ENCODE measurements around the gene SPTBN5. TPM values are rescaled to one million over a fixed set of nuclear protein-coding genes. Genes with fewer than 3 reads are reported as not detected.

SPTBN5 gene
- total RNA-seq, 1 experiment from 2014 or later = 2.1 TPM

DNA sequence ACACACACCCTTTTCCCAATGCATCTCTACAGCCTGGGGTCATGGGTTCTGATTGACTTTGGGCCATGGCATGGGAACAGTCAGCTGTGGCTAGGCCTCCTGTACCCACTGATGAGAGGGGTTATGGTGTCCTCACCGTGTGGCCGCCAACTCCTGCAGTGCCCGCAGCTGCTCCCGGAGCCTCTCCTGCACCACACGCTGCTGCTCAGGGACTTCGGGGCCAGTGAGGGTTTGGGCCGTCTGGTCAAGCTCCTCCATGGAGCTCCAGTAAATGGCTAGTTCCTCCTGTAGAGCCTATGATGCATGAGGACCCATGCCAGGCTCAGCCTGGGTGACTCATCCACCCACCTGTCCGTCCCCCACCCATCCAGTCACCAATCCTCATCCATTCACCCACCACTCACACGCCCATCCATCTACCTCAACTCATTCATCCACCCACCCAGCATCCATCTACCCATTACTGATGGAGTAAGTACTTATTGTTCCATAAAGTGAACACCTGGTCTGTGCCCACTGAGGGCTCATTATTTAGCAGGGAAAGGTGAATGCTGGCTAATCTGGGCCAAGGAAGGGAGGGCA, 21.6 kb downstream of the SPTBN5 start:
- TF ChIP-seq TCF7L2 (IDR thresholded peaks at IDR 0.05; ENCODE audit: low read depth, low read length) = no peak
- TF ChIP-seq, protein P1, sequence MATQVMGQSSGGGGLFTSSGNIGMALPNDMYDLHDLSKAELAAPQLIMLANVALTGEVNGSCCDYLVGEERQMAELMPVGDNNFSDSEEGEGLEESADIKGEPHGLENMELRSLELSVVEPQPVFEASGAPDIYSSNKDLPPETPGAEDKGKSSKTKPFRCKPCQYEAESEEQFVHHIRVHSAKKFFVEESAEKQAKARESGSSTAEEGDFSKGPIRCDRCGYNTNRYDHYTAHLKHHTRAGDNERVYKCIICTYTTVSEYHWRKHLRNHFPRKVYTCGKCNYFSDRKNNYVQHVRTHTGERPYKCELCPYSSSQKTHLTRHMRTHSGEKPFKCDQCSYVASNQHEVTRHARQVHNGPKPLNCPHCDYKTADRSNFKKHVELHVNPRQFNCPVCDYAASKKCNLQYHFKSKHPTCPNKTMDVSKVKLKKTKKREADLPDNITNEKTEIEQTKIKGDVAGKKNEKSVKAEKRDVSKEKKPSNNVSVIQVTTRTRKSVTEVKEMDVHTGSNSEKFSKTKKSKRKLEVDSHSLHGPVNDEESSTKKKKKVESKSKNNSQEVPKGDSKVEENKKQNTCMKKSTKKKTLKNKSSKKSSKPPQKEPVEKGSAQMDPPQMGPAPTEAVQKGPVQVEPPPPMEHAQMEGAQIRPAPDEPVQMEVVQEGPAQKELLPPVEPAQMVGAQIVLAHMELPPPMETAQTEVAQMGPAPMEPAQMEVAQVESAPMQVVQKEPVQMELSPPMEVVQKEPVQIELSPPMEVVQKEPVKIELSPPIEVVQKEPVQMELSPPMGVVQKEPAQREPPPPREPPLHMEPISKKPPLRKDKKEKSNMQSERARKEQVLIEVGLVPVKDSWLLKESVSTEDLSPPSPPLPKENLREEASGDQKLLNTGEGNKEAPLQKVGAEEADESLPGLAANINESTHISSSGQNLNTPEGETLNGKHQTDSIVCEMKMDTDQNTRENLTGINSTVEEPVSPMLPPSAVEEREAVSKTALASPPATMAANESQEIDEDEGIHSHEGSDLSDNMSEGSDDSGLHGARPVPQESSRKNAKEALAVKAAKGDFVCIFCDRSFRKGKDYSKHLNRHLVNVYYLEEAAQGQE (IDR thresholded peaks at IDR 0.05; ENCODE audit: insufficient read depth in 1 of 2, low read depth in 2 of 2, low read length in 1 of 2) = no peak
- TF ChIP-seq SIN3A (IDR thresholded peaks at IDR 0.05; ENCODE audit: borderline replicate concordance, insufficient read depth, low read depth, low read length) = no peak
- TF ChIP-seq, protein P2, sequence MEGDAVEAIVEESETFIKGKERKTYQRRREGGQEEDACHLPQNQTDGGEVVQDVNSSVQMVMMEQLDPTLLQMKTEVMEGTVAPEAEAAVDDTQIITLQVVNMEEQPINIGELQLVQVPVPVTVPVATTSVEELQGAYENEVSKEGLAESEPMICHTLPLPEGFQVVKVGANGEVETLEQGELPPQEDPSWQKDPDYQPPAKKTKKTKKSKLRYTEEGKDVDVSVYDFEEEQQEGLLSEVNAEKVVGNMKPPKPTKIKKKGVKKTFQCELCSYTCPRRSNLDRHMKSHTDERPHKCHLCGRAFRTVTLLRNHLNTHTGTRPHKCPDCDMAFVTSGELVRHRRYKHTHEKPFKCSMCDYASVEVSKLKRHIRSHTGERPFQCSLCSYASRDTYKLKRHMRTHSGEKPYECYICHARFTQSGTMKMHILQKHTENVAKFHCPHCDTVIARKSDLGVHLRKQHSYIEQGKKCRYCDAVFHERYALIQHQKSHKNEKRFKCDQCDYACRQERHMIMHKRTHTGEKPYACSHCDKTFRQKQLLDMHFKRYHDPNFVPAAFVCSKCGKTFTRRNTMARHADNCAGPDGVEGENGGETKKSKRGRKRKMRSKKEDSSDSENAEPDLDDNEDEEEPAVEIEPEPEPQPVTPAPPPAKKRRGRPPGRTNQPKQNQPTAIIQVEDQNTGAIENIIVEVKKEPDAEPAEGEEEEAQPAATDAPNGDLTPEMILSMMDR (IDR thresholded peaks at IDR 0.05) = no peak
- no peak for TF ChIP-seq POLR2AphosphoS5 (IDR thresholded peaks at IDR 0.05; ENCODE audit: low read depth, low read length)
- POLR2A ChIA-PET = no interaction called here
- CTCF ChIA-PET = no interaction called here
- BruUV-seq (replicated peaks) = no TSS peak
- intact Hi-C loops (cut with micrococcal nuclease; ENCODE audit: unreplicated experiment) = no loop called here
- Histone ChIP-seq H3K9me3 (ENCODE audit: control insufficient read depth, insufficient read depth, low read depth, low read length) (no peaks in the 10 kb centered on the region), H3K27ac (ENCODE audit: low read length) (no peak overlapping the region), H3K4me3 (ENCODE audit: low read depth in 2 of 2, low read length in 2 of 2) (no peak overlapping the region), H3K36me3 (ENCODE audit: control insufficient read depth, insufficient read depth, low read length) (no peaks in the 10 kb centered on the region), H3K4me1 (ENCODE audit: control insufficient read depth, insufficient read depth, low read length) (peaks cover 9% of the 10 kb centered on the region; the same call in 1 of the 2 replicates), H3K27me3 (ENCODE audit: control insufficient read depth, insufficient read depth, low read length) (no peaks in the 10 kb centered on the region)
- DNase-seq (ENCODE audit: low read depth, low spot score) (no peak), ATAC-seq (no peak)
- in situ Hi-C loops (cut with HindIII; ENCODE audit: low pct_unique_long_range_greater_than_20kb, low sequenced_read_pairs) = no loop called here

DNA sequence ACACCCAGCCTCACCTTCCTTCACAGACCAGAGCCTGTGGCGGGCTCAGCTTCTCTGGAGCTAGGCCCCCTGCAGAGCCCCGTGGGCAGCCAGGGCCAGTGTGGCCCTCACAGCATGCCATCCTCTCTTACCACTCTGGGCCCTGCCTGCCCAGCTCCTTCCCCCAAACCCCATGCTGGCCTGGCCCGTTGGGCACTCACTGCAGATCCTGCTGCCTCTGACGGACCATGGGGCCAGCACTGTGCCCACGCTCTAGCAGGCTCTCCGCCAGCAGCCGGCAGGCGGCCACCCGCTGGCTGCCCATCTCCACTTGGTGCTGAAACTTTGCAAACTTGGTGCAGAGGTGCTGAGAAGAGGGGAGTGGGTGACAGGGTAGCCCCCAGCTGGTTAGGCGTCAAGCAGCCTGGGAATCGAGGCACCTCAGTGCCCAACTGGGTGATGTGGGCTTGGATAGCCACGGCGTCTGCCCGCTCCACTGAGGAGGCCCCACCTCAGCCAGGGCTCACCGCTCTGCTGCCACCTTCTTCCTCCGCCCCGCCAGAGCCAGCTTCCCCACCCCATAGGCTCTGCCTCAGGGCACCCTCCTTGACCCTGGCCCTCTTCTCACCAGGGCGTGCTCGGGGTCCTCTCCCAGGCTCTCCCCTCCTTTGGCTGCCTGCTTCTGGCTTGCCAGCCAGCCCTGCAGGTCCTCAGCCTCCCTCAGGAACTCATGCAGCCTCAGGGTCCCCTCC, 22.5 kb downstream of the SPTBN5 start:
- Histone ChIP-seq H3K36me3 (ENCODE audit: control insufficient read depth, insufficient read depth, low read length) (no peaks in the 10 kb centered on the region), H3K9me3 (ENCODE audit: control insufficient read depth, insufficient read depth, low read depth, low read length) (no peaks in the 10 kb centered on the region), H3K27ac (ENCODE audit: low read length) (no peak overlapping the region), H3K27me3 (ENCODE audit: control insufficient read depth, insufficient read depth, low read length) (no peaks in the 10 kb centered on the region), H3K4me3 (ENCODE audit: low read depth in 2 of 2, low read length in 2 of 2) (no peak overlapping the region), H3K4me1 (ENCODE audit: control insufficient read depth, insufficient read depth, low read length) (peaks cover 9% of the 10 kb centered on the region)
- DNase-seq (ENCODE audit: low read depth, low spot score) = no peak
- CTCF ChIA-PET = no interaction called here
- no peak; the same call in 1 of the 2 replicates for ATAC-seq
- in situ Hi-C loops (cut with HindIII; ENCODE audit: low pct_unique_long_range_greater_than_20kb, low sequenced_read_pairs) = no loop called here
- POLR2A ChIA-PET = no interaction called here
- TF ChIP-seq TCF7L2 (IDR thresholded peaks at IDR 0.05; ENCODE audit: low read depth, low read length) = no peak
- TF ChIP-seq SIN3A (IDR thresholded peaks at IDR 0.05; ENCODE audit: borderline replicate concordance, insufficient read depth, low read depth, low read length) = no peak
- TF ChIP-seq, protein P2 (IDR thresholded peaks at IDR 0.05) = no peak
- TF ChIP-seq, protein P1 (IDR thresholded peaks at IDR 0.05; ENCODE audit: insufficient read depth in 1 of 2, low read depth in 2 of 2, low read length in 1 of 2) = no peak
- TF ChIP-seq POLR2AphosphoS5 (IDR thresholded peaks at IDR 0.05; ENCODE audit: low read depth, low read length) = no peak
- no TSS peak for BruUV-seq (replicated peaks)
- intact Hi-C loops (cut with micrococcal nuclease; ENCODE audit: unreplicated experiment) = no loop called here
